ENCODE results near the gene KRT84.

DNA sequence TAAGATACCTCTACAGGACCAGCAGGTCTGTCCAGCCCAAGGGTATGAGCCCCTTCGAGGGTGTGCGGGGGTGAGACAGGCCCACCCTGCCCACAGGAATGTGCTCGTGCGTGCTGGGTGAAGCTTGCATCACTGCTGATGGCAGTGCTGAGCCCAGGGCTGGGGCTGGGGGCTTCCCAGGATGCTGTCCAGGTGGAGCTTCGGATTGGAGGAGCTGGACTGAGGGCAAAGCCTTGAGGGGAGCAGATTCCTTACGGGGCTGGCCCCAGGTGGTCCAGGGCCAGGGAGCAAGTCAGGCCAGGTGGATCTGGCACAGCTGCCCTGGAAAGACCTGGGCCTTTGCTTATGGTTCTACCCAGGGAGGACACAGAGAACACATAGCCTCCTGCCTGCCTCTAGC, 15.6 kb downstream of the KRT84 start:
- TF ChIP-seq, protein P1, sequence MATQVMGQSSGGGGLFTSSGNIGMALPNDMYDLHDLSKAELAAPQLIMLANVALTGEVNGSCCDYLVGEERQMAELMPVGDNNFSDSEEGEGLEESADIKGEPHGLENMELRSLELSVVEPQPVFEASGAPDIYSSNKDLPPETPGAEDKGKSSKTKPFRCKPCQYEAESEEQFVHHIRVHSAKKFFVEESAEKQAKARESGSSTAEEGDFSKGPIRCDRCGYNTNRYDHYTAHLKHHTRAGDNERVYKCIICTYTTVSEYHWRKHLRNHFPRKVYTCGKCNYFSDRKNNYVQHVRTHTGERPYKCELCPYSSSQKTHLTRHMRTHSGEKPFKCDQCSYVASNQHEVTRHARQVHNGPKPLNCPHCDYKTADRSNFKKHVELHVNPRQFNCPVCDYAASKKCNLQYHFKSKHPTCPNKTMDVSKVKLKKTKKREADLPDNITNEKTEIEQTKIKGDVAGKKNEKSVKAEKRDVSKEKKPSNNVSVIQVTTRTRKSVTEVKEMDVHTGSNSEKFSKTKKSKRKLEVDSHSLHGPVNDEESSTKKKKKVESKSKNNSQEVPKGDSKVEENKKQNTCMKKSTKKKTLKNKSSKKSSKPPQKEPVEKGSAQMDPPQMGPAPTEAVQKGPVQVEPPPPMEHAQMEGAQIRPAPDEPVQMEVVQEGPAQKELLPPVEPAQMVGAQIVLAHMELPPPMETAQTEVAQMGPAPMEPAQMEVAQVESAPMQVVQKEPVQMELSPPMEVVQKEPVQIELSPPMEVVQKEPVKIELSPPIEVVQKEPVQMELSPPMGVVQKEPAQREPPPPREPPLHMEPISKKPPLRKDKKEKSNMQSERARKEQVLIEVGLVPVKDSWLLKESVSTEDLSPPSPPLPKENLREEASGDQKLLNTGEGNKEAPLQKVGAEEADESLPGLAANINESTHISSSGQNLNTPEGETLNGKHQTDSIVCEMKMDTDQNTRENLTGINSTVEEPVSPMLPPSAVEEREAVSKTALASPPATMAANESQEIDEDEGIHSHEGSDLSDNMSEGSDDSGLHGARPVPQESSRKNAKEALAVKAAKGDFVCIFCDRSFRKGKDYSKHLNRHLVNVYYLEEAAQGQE (IDR thresholded peaks at IDR 0.05; ENCODE audit: insufficient read depth in 1 of 2, low read depth in 2 of 2, low read length in 2 of 2) = no peak
- no peak for TF ChIP-seq SIN3A (IDR thresholded peaks at IDR 0.05; ENCODE audit: borderline replicate concordance, insufficient read depth, low read length)
- no peak for TF ChIP-seq TAF1 (IDR thresholded peaks at IDR 0.05; ENCODE audit: borderline replicate concordance, insufficient read depth, low read length)
- no peak for TF ChIP-seq POLR2AphosphoS5 (IDR thresholded peaks at IDR 0.05; ENCODE audit: low read depth, low read length)
- no peak for TF ChIP-seq FOXP2 (optimal IDR thresholded peaks at IDR 0.05; ENCODE audit: borderline replicate concordance, extremely low read depth, extremely low read length, insufficient read depth)

All from PFSK-1 (cell line).